GM23338 (cell line): ENCODE data around the gene XPC. TPM values are rescaled to one million over a fixed set of nuclear protein-coding genes. Genes with fewer than 3 reads are reported as not detected.

Experiments used
- ATAC-seq: fragments of 200-7000 bp; cut with Tn5 transposase; 3 replicates; pipeline ENCODE4 v1.9.1; 2020
- DNase-seq: peaks from one replicate; pipeline ENCODE4 v3.0.0-alpha.2; 2015; ENCODE audit warnings: low spot score
- H2AFZ ChIP-seq: fragments of 200-600 bp; sonication (generic); 2 replicates; pipeline ENCODE4 v1.8.0; 2016; ENCODE audit warnings: antibody characterized with exemption, mild to moderate bottlenecking, moderate library complexity
- H3F3A ChIP-seq: fragments of 200-600 bp; sonication (generic); replicated peaks from 2 replicates; pipeline ENCODE4 v1.8.0; 2017; ENCODE audit warnings: antibody characterized with exemption, mixed run types, low read depth
- H3K27ac ChIP-seq: fragments of 200-600 bp; sonication (generic); 2 replicates; pipeline ENCODE4 v1.6.1; 2016; ENCODE audit warnings: low read depth
- H3K27me3 ChIP-seq: fragments of 200-600 bp; sonication (generic); 2 replicates; pipeline ENCODE4 v1.8.0; 2016; ENCODE audit warnings: mild to moderate bottlenecking, mixed run types, moderate library complexity; ENCODE audit not compliant: insufficient read depth
- H3K36me3 ChIP-seq: fragments of 200-600 bp; sonication (generic); 2 replicates; pipeline ENCODE4 v1.8.0; 2016; ENCODE audit warnings: mild to moderate bottlenecking; ENCODE audit not compliant: insufficient read depth
- H3K4me1 ChIP-seq: fragments of 200-600 bp; sonication (generic); 2 replicates; pipeline ENCODE4 v1.8.0; 2016; ENCODE audit warnings: mild to moderate bottlenecking, moderate library complexity; ENCODE audit not compliant: insufficient read depth
- H3K4me2 ChIP-seq: fragments of 200-600 bp; sonication (generic); 2 replicates; pipeline ENCODE4 v1.7.1; 2017; ENCODE audit warnings: mixed run types
- H3K4me3 ChIP-seq: fragments of 200-600 bp; sonication (generic); 2 replicates; pipeline ENCODE4 v1.6.1; 2016; ENCODE audit warnings: mixed run types
- H3K79me2 ChIP-seq: fragments of 200-600 bp; sonication (generic); replicated peaks from 2 replicates; pipeline ENCODE4 v1.8.0; 2017; ENCODE audit warnings: mild to moderate bottlenecking; ENCODE audit not compliant: insufficient read depth
- H3K9me2 ChIP-seq: fragments of 200-600 bp; sonication (generic); 2 replicates; pipeline ENCODE4 v1.8.0; 2017; ENCODE audit not compliant: insufficient read depth
- H4K20me1 ChIP-seq: fragments of 200-600 bp; sonication (generic); replicated peaks from 2 replicates; pipeline ENCODE4 v1.8.0; 2017; ENCODE audit warnings: mild to moderate bottlenecking; ENCODE audit not compliant: insufficient read depth
- H3K27ac Mint-ChIP-seq: 2 replicates; pipeline ENCODE4 v1.8.0; 2020; ENCODE audit warnings: inconsistent platforms, mild to moderate bottlenecking, moderate library complexity, mixed read lengths
- H3K27me3 Mint-ChIP-seq: 3 replicates; pipeline ENCODE4 v1.8.0; 2022; ENCODE audit warnings: low read depth, mild to moderate bottlenecking, moderate library complexity, mixed read lengths, inconsistent platforms; ENCODE audit not compliant: insufficient read depth, poor library complexity
- H3K36me3 Mint-ChIP-seq: 3 replicates; pipeline ENCODE4 v1.8.0; 2021; ENCODE audit warnings: low read depth, mild to moderate bottlenecking, inconsistent platforms, moderate library complexity, mixed read lengths
- H3K4me1 Mint-ChIP-seq: 3 replicates; pipeline ENCODE4 v1.8.0; 2020; ENCODE audit warnings: mild to moderate bottlenecking, inconsistent platforms, mixed read lengths
- H3K4me3 Mint-ChIP-seq: 3 replicates; pipeline ENCODE4 v1.8.0; 2021; ENCODE audit warnings: moderate library complexity, mild to moderate bottlenecking, inconsistent platforms, mixed read lengths
- H3K9me3 Mint-ChIP-seq: 3 replicates; pipeline ENCODE4 v1.8.0; 2020; ENCODE audit warnings: moderate library complexity, mild to moderate bottlenecking, inconsistent platforms, mixed read lengths
- CREB1 ChIP-seq: fragments of 250-450 bp; sonication (Bioruptor Pico); IDR thresholded peaks from 2 replicates; pipeline ENCODE4 v1.5.0; 2020; ENCODE audit warnings: low read depth, mild to moderate bottlenecking, moderate library complexity
- ETS1 ChIP-seq: IDR thresholded peaks from 2 replicates; pipeline ENCODE4 v1.6.1; 2016; ENCODE audit warnings: antibody characterized with exemption
- EZH2 ChIP-seq: fragments of 200-600 bp; sonication (generic); IDR thresholded peaks from one replicate; pipeline ENCODE4 v1.8.0; 2017; ENCODE audit warnings: antibody characterized with exemption, mild to moderate bottlenecking, low read depth; ENCODE audit not compliant: unreplicated experiment
- EZH2phosphoT487 ChIP-seq: fragments of 200-600 bp; sonication (generic); IDR thresholded peaks from one replicate; pipeline ENCODE4 v1.8.1; 2018; ENCODE audit warnings: antibody characterized with exemption; ENCODE audit not compliant: unreplicated experiment
- JUNB ChIP-seq: IDR thresholded peaks from one replicate; pipeline ENCODE4 v1.6.1; 2016; ENCODE audit warnings: antibody characterized with exemption; ENCODE audit not compliant: unreplicated experiment
- NANOG ChIP-seq: IDR thresholded peaks from 2 replicates; pipeline ENCODE4 v1.6.1; 2016; ENCODE audit warnings: antibody characterized with exemption, borderline replicate concordance
- POLR2AphosphoS5 ChIP-seq: IDR thresholded peaks from 2 replicates; pipeline ENCODE4 v1.6.1; 2016; ENCODE audit warnings: antibody characterized with exemption, low read depth
- REST ChIP-seq: IDR thresholded peaks from one replicate; pipeline ENCODE4 v1.6.1; 2018; ENCODE audit warnings: antibody characterized with exemption; ENCODE audit not compliant: unreplicated experiment
- STAT1 ChIP-seq: IDR thresholded peaks from one replicate; pipeline ENCODE4 v1.6.1; 2016; ENCODE audit warnings: antibody characterized with exemption; ENCODE audit not compliant: unreplicated experiment
- ZNF114 ChIP-seq: fragments of 250-450 bp; sonication (Bioruptor Pico); IDR thresholded peaks from 2 replicates; pipeline ENCODE4 v1.5.0; 2020; ENCODE audit warnings: mild to moderate bottlenecking, moderate library complexity
- ZNF331 ChIP-seq: fragments of 250-450 bp; sonication (Bioruptor Pico); IDR thresholded peaks from 2 replicates; pipeline ENCODE4 v1.5.0; 2020; ENCODE audit warnings: low read depth, mild to moderate bottlenecking, moderate library complexity
- ZNF462 ChIP-seq: fragments of 250-450 bp; sonication (Bioruptor Pico); IDR thresholded peaks from 2 replicates; pipeline ENCODE4 v1.5.0; 2020; ENCODE audit warnings: mild to moderate bottlenecking, moderate library complexity
- polyA plus RNA-seq: library from polyadenylated mRNA; unstranded; fragments of >200 nt; fragmentation: Nextera tagmentation; extraction: Ambion mirVana; gene quantifications from 2 replicates; pipeline ENCODE4 v1.2.1, GENCODE V29; 2016
- total RNA-seq: library from RNA; depleted of rRNA; stranded (reverse); fragments of >200 nt; shearing (Covaris generic); gene quantifications from 2 replicates; pipeline ENCODE4 v1.2.3, GENCODE V29; 2014

XPC gene
- total and polyA plus RNA-seq, 2 experiments from 2014 or later = 34.9 to 41.5 TPM

GRCh38 chr3:14137445-14137844 lies 41.0 kb downstream of the XPC start (continued):
- TF ChIP-seq REST = no peak

- DNase-seq (no peak), ATAC-seq (no peak)
- TF ChIP-seq EZH2 (no peak), ZNF114 (no peak), ZNF331 (no peak), EZH2phosphoT487 (no peak), REST (no peak), NANOG (no peak), ZNF462 (CRISPR knock-in tag) (no peak), STAT1 (no peak), CREB1 (no peak), POLR2AphosphoS5 (no peak), JUNB (no peak), ETS1 (no peak)
Measured at GRCh38 chr3:14137004-14137403, 41.4 kb downstream of the XPC start.

More at GRCh38 chr3:14137004-14137403, 41.4 kb downstream of the XPC start:
- Mint-ChIP-seq H3K4me3 (no peak overlapping the region), H3K9me3 (no peaks in the 10 kb centered on the region), H3K36me3 (peaks cover 59% of the 10 kb centered on the region), H3K27me3 (peaks cover 7% of the 10 kb centered on the region), H3K4me1 (no peaks in the 10 kb centered on the region; the same call in 2 of the 3 replicates), H3K27ac (no peak overlapping the region)
- H3K4me1 ChIP-seq = no peaks in the 10 kb centered on the region
- H3K27ac ChIP-seq = no peak overlapping the region
- H2AFZ ChIP-seq = no peak overlapping the region
- H3K36me3 ChIP-seq = peaks cover 4% of the 10 kb centered on the region
- H4K20me1 ChIP-seq = no peaks in the 10 kb centered on the region
- no peaks in the 10 kb centered on the region for H3K9me2 ChIP-seq
- no peak overlapping the region for H3K4me3 ChIP-seq
- no peaks in the 10 kb centered on the region for H3K27me3 ChIP-seq
- no peak overlapping the region for H3K4me2 ChIP-seq
- H3F3A ChIP-seq = no peaks in the 10 kb centered on the region
- no peaks in the 10 kb centered on the region for H3K79me2 ChIP-seq
